GM19467 (cell line): ENCODE results near the gene ALAS1.

Experiments used
- ATAC-seq: cut with Tn5 transposase; IDR thresholded peaks from one replicate; pipeline ENCODE4 v1.9.1; 2021; ENCODE audit warnings: mild to moderate bottlenecking, moderate library complexity; ENCODE audit not compliant: unreplicated experiment

ALAS1 gene

GRCh38 chr3:52248816-52249547 lies 51.0 kb downstream of the ALAS1 start:
- ATAC-seq, result no peak

GRCh38 chr3:52249683-52250082 lies 51.7 kb downstream of the ALAS1 start:
- ATAC-seq, result no peak

GRCh38 chr3:52250122-52250521 lies 52.2 kb downstream of the ALAS1 start:
- ATAC-seq, result no peak

GRCh38 chr3:52253314-52254304 lies 55.6 kb downstream of the ALAS1 start:
- peak; percentile 86 for ATAC-seq

GRCh38 chr3:52254608-52255007 lies 56.6 kb downstream of the ALAS1 start:
- no peak for ATAC-seq

- ATAC-seq, result no peak
Measured at GRCh38 chr3:52256159-52256558, 58.2 kb downstream of the ALAS1 start.

GRCh38 chr3:52256622-52257021 lies 58.7 kb downstream of the ALAS1 start:
- no peak for ATAC-seq

- no peak for ATAC-seq
Measured at GRCh38 chr3:52257911-52258310, 60.0 kb downstream of the ALAS1 start.

GRCh38 chr3:52259035-52259434 lies 61.1 kb downstream of the ALAS1 start:
- no peak for ATAC-seq

- no peak for ATAC-seq
Measured at GRCh38 chr3:52259448-52259847, 61.5 kb downstream of the ALAS1 start.

GRCh38 chr3:52262447-52262846 lies 64.5 kb downstream of the ALAS1 start:
- ATAC-seq, result no peak
